HAP-1 (cell line): Measurements from ENCODE around the gene NADK2.
"Not testable (repeated sequence)": the region's sequence is repeated elsewhere in the genome, so short reads cannot be mapped to it uniquely, and the experiment has no call there.

Experiments used
- DNase-seq, 2 experiments: peaks; one replicate each; pipeline ENCODE4 v3.0.0-alpha.2; 2016 to 2020; ENCODE audit warnings: low spot score in 2 of 2
- H3K27me3 ChIP-seq: fragments of 250-450 bp; sonication (Bioruptor Pico); 2 replicates; pipeline ENCODE4 v1.5.1; 2020; ENCODE audit warnings: low read depth, mild to moderate bottlenecking, moderate library complexity
- H3K36me3 ChIP-seq: fragments of 250-450 bp; sonication (Bioruptor Pico); replicated peaks from 2 replicates; pipeline ENCODE4 v1.5.1; 2020; ENCODE audit warnings: mild to moderate bottlenecking
- H3K4me1 ChIP-seq: fragments of 250-450 bp; sonication (Bioruptor Pico); 2 replicates; pipeline ENCODE4 v1.5.1; 2020; ENCODE audit warnings: mild to moderate bottlenecking
- H3K4me3 ChIP-seq: fragments of 250-450 bp; sonication (Bioruptor Pico); 2 replicates; pipeline ENCODE4 v1.5.1; 2020; ENCODE audit warnings: mild to moderate bottlenecking, moderate library complexity
- H3K9me3 ChIP-seq: fragments of 250-450 bp; sonication (Bioruptor Pico); 2 replicates; pipeline ENCODE4 v1.5.1; 2020; ENCODE audit warnings: mild to moderate bottlenecking, moderate library complexity
- in situ Hi-C: fragments of 300-500 bp; cut with MboI; formaldehyde crosslinking; loops from 3 replicates; pipeline ENCODE4 v1.14.3; 2020; ENCODE audit warnings: low sequenced_read_pairs, inconsistent platforms, mixed read lengths

NADK2 gene, protein sequence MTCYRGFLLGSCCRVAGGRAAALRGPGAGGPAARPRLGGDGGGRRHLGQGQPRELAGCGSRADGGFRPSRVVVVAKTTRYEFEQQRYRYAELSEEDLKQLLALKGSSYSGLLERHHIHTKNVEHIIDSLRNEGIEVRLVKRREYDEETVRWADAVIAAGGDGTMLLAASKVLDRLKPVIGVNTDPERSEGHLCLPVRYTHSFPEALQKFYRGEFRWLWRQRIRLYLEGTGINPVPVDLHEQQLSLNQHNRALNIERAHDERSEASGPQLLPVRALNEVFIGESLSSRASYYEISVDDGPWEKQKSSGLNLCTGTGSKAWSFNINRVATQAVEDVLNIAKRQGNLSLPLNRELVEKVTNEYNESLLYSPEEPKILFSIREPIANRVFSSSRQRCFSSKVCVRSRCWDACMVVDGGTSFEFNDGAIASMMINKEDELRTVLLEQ

DNA sequence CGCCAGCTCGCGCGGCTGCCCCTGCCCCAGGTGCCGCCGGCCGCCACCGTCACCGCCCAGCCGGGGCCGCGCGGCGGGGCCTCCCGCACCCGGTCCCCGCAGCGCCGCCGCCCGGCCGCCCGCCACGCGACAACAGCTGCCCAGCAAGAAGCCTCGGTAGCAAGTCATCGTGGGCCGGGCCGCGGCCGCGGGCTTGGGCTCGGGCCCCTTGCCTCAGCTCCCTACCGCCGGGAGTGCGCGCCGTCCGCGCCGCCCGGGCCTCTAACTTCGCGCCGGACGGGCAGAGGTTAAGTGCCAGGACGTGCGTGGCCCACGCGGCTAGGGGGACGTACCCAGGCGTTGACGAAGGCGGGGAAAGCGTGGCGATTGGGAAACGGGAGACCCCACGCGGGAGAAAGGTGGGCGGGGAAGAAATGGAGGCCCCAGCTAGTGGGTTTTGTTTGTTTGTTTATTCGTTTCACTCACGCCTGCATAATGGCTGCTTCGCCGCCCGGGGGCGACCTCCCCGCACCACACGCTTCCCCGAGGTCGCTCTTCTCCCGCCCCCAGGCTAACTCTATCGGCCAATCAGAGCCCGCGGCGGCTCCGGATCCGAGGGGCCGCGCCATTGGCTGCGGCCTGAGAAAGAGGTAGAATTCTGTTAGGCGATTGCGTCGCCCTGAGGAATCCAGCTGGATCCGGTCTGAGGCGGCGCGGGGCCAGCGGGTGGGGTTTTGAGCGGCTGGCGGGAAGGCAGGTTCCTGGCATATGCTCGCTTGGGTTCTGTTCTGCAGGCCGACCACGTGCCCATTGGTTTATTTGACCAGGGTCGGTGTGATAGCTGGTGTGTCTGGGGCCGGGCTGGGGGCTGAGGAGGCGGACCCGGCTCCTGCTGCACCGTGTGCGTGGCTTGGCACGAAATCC is at the start of gene NADK2:
Gene NADK2 (minus strand): TSS at position 295 of the 903 bp plus-strand sequence. CDS start 127 bp downstream, at position 168.
- H3K4me1 ChIP-seq, result peaks cover 25% of the 10 kb centered on the region
- H3K27me3 ChIP-seq, result no peaks in the 10 kb centered on the region
- peak within 1 kb of the TSS; percentile 62 for H3K4me3 ChIP-seq
- H3K36me3 ChIP-seq, result no peaks in the 10 kb centered on the region
- in situ Hi-C loops, result no loop called here
- peak; percentile 91 to 95 for DNase-seq
- no peaks in the 10 kb centered on the region for H3K9me3 ChIP-seq

DNA sequence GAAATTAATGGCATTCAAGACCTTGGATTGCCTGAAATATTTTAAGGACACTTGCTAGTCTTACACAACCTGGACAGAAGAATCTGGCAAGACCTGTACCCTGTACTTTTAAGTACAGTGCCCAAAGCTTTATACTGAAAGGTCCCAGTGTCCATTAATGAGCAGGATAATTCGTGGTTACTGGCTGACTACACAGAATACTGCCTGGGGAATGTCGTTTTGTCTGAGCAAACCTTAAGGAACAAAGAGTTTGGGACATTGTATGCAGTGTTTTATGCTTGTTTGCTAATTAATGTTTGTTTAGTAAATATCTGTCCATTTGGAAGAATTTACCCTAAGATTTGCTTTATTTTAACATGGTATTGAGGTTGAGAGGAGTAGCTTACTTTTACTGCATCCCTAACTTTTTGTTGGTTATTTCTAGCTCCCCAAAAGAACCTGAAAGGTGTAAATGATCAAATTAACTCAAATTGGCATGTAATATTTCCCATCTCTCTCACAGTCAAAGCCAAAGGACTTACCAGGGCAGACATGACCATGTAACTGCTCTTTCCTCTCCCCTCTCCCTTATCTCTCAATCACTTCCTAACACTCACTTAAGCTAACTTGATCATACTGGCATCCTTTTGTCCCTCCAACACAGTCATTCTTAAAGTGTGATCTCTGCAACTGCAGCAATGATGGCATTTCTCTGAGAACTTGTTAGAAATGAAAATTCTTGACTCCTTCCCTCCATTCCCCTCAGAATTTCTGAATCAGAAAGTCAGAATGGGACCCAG is 44.3 kb upstream of the NADK2 start:
- in situ Hi-C loops, result no loop called here

DNA sequence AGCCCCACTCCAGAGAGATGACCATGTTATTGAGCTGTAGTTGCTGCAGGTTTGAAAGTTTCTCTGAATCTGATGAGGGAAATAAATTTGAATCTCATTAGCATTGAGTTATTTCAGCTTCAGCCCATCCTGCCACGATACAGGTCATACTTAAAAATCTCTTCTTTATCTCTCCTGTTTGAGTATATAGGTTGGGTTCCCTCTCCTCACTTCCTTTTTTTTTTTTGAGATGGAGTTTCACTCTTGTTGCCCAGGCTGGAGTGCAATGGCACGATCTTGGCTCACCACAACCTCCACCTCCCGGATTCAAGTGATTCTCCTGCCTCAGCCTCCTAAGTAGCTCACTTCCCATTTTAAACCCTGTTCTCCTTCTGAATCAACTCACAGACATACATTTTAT is 42.0 kb upstream of the NADK2 start:
- in situ Hi-C loops, DNase-seq: not testable (repeated sequence)

More for the DNA sequence above, 44.3 kb upstream of the NADK2 start:
- DNase-seq, result no peak
- H3K36me3 ChIP-seq, result no peaks in the 10 kb centered on the region
- H3K9me3 ChIP-seq, result no peaks in the 10 kb centered on the region
- H3K4me3 ChIP-seq, result no peak overlapping the region
- no peaks in the 10 kb centered on the region for H3K27me3 ChIP-seq
- peaks cover 8% of the 10 kb centered on the region for H3K4me1 ChIP-seq

DNA sequence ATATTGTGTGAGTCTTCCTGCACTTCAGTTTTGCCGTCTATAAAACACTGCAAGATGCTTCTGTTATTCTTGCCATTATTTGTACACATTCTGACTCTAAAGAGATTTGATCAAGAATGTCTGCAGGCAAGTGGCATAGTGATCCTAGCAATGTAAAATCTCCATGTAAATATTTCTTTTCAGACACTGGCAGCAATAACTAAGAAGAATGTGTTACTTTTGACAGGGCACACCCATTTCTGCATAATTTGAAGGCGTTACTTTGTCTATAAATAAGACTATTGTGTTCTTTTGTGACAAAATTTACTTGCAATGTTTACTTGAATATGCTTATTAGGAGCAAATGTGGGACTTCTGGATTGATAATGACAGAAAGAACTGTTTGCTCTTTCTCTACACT is 39.9 kb upstream of the NADK2 start:
- H3K9me3 ChIP-seq, result no peaks in the 10 kb centered on the region
- H3K36me3 ChIP-seq, result no peaks in the 10 kb centered on the region
- in situ Hi-C loops, result no loop called here
- H3K4me1 ChIP-seq, result peaks cover 8% of the 10 kb centered on the region
- no peak overlapping the region for H3K4me3 ChIP-seq
- no peaks in the 10 kb centered on the region for H3K27me3 ChIP-seq
- DNase-seq, result peak in 1 of 2 experiments; percentile 38

More for the DNA sequence above, 42.0 kb upstream of the NADK2 start:
- H3K4me1 ChIP-seq, H3K9me3 ChIP-seq, H3K36me3 ChIP-seq, H3K4me3 ChIP-seq, H3K27me3 ChIP-seq: not testable (repeated sequence)

DNA sequence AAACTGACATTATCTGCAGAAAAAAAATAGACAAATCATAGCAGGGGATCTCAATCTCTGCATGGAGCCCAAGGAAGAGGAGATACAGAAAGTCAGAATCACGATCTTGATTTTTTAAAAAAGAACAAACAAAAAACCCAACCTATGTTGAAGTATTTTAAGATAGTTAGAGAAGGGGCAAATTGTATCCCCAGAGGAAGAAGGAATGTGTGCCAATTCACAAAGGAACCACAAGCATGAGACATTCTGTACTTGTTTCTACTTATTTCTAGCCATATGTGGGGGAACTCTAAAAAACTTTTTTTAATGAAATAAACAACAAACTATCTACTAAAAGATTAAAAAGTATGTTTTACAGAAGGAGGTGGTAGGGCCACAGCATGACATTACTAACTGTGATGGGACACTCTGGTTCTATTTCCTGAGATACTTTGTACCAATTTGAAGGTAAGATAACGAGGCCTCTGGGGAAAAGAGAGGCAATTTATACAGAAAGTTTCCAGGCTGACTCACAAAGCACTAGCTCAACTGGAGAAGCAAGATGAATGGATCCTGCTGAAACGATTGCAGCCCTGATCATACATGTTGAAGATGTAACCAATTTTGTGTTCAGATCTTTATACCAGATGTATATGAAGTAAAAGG is 37.5 kb upstream of the NADK2 start:
- H3K9me3 ChIP-seq, result no peaks in the 10 kb centered on the region
- peaks cover 8% of the 10 kb centered on the region for H3K4me1 ChIP-seq
- in situ Hi-C loops, result no loop called here
- no peak for DNase-seq
- H3K4me3 ChIP-seq, result no peak overlapping the region
- no peaks in the 10 kb centered on the region for H3K27me3 ChIP-seq
- no peaks in the 10 kb centered on the region for H3K36me3 ChIP-seq

DNA sequence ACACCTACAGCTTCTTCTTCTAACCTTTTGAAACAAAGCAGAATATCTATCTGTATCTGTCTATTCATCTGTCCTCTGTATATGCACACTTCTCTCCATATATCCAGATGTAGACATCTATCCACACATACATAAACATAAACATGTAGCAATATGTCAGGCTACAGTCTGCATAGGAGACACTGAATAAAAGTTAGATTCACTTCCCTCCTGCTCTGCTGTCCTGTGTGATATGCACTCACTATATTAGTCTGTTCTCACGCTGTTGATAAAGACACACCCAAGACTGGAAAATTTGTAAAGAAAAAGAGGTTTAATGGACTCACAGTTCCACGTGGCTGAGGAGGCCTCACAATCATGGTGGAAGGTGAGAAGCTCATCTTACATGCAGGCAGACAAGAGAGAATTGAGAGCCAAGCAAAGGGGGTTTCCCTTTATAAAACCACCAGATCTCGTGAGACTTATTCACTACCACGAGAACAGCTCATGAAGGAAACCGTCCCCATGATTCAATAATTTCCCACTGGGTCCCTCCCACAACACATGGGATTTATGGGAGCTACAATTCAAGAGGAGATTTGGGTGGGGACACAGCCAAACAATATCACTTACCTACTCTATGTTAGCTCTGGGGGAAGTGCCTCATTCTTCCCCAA is 35.9 kb upstream of the NADK2 start:
- Histone ChIP-seq H3K4me3 (no peak overlapping the region), H3K4me1 (peaks cover 8% of the 10 kb centered on the region), H3K36me3 (no peaks in the 10 kb centered on the region), H3K27me3 (no peaks in the 10 kb centered on the region), H3K9me3 (no peaks in the 10 kb centered on the region)
- DNase-seq, result no peak
- in situ Hi-C loops, result no loop called here

DNA sequence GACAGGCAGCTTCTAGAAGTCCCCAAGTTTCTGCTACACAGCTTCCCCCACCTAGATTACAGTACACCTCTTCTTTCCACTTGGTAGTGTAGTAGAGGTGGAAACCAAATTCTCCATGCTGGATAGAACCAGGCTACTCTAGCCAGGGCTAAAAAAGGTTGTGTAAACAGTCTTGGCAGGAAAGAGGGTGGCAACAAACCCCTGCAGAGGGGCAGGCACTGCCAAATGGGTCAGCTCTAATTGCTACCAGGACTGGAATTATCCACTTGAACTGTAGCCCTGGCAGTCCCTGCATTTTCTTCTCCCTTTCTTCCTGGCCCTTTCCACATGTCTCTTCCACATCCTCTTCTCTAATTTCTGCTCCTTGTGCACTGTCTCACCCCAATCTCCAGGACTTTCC is 35.1 kb upstream of the NADK2 start:
- peaks cover 7% of the 10 kb centered on the region for H3K4me1 ChIP-seq
- DNase-seq, result no peak
- H3K9me3 ChIP-seq, result no peaks in the 10 kb centered on the region
- H3K4me3 ChIP-seq, result no peak overlapping the region
- H3K36me3 ChIP-seq, result no peaks in the 10 kb centered on the region
- in situ Hi-C loops, result no loop called here
- H3K27me3 ChIP-seq, result no peaks in the 10 kb centered on the region

DNA sequence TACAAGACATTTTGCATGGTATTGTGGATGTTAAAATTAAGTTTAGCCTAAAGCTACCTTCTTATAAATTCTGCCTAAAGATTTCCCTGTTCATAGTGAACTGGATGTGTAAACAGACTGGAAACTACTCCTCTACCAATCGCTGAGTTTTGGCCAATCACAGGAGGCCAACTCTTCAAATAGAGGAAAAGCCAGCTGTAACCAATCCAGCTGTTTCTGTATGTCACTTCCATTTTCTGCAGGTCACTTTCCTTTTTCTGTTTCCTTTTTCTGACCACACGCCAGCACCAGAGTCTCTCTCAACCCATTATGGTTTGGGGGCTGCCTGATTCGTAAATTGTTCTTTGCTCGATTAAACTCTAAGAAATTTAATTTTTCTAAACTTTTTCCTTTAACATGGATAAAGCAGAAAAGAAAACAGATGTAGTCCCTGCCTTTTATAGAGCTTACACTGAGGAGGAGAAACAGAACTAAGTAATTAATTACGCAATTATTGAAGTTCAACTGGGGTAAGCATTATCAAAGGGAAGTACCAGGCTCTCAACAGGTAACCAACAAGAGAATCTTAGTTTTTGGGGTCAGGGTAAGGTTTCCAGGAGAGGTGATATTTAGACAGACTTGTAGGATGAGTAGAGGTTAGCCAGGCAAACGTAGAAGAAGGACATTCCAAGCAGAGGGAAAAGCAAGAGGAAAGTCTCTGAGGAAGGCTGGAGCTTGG is 32.2 kb upstream of the NADK2 start:
- Histone ChIP-seq H3K4me1 (no peaks in the 10 kb centered on the region), H3K36me3 (no peaks in the 10 kb centered on the region), H3K27me3 (peaks cover 2% of the 10 kb centered on the region; the same call in 1 of the 2 replicates), H3K4me3 (no peak overlapping the region), H3K9me3 (no peaks in the 10 kb centered on the region)
- in situ Hi-C loops, result loop anchor here (25.0 kb wide), 1 partner anchor 238 kb away; no protein-coding TSS in a partner anchor
- no peak for DNase-seq

DNA sequence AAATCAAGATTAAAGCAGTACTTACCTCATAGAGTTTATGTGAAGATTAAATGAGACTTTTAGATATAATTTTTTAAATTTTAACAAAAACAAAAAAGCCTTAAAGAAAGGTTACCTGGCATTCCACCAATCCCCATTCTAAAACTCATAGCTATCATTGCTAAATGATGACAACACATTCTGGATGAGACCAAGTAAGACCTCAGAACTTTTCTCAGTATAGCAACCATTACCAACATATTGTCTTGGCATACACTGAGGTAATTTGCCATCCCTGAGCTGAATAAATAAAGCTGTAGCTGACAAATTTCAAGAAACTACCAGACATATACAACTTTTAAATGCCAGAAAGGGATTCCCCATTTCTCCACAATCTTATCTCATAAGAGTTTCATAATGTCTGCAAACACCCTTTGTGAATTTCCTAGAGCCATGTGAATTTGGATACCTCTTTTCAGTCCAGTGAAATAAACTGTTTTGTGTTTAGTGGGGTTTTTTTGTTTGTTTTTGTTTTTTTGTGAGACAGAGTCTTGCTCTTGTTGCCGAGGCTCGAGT is 30.5 kb upstream of the NADK2 start:
- Histone ChIP-seq H3K27me3 (peaks cover 2% of the 10 kb centered on the region; the same call in 1 of the 2 replicates), H3K9me3 (no peaks in the 10 kb centered on the region), H3K4me1 (no peaks in the 10 kb centered on the region), H3K36me3 (no peaks in the 10 kb centered on the region), H3K4me3 (no peak overlapping the region)
- no peak for DNase-seq
- in situ Hi-C loops, result loop anchor here (25.0 kb wide), 1 partner anchor 240 kb away; no protein-coding TSS in a partner anchor

DNA sequence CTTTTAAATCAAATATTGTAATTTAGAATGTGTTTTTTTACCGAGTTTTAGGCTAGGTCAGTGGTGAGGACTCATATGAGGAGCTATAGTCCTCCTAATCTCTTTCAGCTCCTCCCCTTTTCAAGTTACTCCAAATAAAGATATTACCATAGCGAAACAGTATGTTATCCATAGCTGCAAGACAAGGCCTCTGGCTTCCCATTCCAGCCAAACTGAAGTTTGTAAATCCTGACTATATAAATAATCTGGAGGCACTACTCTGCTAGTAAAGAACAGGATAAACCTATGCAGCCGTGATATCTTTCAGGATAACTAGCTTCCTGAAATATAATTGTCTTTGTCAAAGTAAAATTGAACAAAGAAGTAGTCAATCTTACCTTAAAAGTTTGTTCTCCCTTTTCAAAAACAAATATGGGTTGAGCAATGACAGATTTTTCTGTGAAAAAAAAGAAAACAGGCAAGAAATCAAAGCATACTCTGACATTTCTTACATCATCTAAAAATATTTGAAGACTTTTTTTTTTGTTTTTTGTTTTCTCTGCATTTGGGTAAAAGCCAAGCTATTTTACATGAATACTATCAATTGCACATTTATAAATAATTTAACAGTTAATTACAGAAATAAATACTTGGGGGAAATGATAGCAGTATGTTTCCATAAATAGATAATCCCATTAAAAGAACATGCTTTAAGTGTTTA is 29.3 kb upstream of the NADK2 start:
- no peak for DNase-seq
- Histone ChIP-seq H3K4me3 (no peak overlapping the region), H3K9me3 (no peaks in the 10 kb centered on the region), H3K4me1 (no peaks in the 10 kb centered on the region), H3K27me3 (peaks cover 2% of the 10 kb centered on the region; the same call in 1 of the 2 replicates), H3K36me3 (no peaks in the 10 kb centered on the region)
- in situ Hi-C loops, result loop anchor here (25.0 kb wide), 1 partner anchor 241 kb away; no protein-coding TSS in a partner anchor

DNA sequence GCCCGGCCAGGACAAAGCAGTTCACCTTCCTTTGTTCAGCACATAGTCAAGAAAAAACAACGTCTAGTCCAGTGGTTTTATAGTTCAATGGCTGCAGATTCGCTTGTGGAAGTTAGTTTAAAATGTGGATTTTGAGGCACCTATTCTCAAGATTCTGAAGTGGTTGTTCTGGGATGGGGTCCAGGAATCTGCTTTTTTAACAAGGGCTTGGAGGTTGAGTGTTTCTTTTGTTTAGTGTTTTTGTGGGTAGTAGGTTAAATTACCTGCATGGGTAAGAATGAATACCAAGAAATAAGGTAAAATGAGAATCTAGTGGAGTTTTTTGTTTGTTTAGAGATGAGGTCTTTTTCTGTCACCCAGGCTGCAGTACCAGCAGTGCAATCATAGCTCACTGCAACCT is 28.4 kb upstream of the NADK2 start:
- in situ Hi-C loops, result loop anchor here (25.0 kb wide), 1 partner anchor 242 kb away; no protein-coding TSS in a partner anchor
- no peak overlapping the region for H3K4me3 ChIP-seq
- H3K9me3 ChIP-seq, result no peaks in the 10 kb centered on the region
- no peaks in the 10 kb centered on the region for H3K4me1 ChIP-seq
- H3K36me3 ChIP-seq, result no peaks in the 10 kb centered on the region
- no peak for DNase-seq
- H3K27me3 ChIP-seq, result peaks cover 2% of the 10 kb centered on the region; the same call in 1 of the 2 replicates
